GM11168 (cell line): ENCODE data around the gene EFR3B.

ENCODE experiments used
- in situ Hi-C: fragments of 300-500 bp; cut with MboI; formaldehyde crosslinking; loops from one replicate; pipeline ENCODE4 v1.12.0; 2022; ENCODE audit warnings: low sequenced_read_pairs; ENCODE audit not compliant: unreplicated experiment

Gene EFR3B

GRCh38 chr2:25066455-25066854 is 24.6 kb downstream of the EFR3B start:
- in situ Hi-C loops: no loop called here

GRCh38 chr2:25068217-25068616 is 26.3 kb downstream of the EFR3B start:
- in situ Hi-C loops: no loop called here

GRCh38 chr2:25071966-25072365 is 30.1 kb downstream of the EFR3B start:
- in situ Hi-C loops: no loop called here

- in situ Hi-C loops: no loop called here
Measured at GRCh38 chr2:25072606-25073005, 30.7 kb downstream of the EFR3B start.

GRCh38 chr2:25073025-25073424 is 31.1 kb downstream of the EFR3B start:
- in situ Hi-C loops: no loop called here

- in situ Hi-C loops: no loop called here
Measured at GRCh38 chr2:25073914-25074313, 32.0 kb downstream of the EFR3B start.

- in situ Hi-C loops: no loop called here
Measured at GRCh38 chr2:25074826-25075225, 33.0 kb downstream of the EFR3B start.

GRCh38 chr2:25076749-25077148 is 34.9 kb downstream of the EFR3B start:
- in situ Hi-C loops: no loop called here

GRCh38 chr2:25077789-25078169 is 35.9 kb downstream of the EFR3B start:
- in situ Hi-C loops: no loop called here

GRCh38 chr2:25078170-25079049 is 36.5 kb downstream of the EFR3B start:
- in situ Hi-C loops: no loop called here

GRCh38 chr2:25079050-25079635 is 37.3 kb downstream of the EFR3B start:
- in situ Hi-C loops: no loop called here

- in situ Hi-C loops: no loop called here
Measured at GRCh38 chr2:25081237-25081790, 39.4 kb downstream of the EFR3B start.

- in situ Hi-C loops: no loop called here
Measured at GRCh38 chr2:25082002-25082622, 40.2 kb downstream of the EFR3B start.

- in situ Hi-C loops: no loop called here
Measured at GRCh38 chr2:25085761-25086560, 44.1 kb downstream of the EFR3B start.

- in situ Hi-C loops: no loop called here
Measured at GRCh38 chr2:25088817-25089516, 47.1 kb downstream of the EFR3B start.

- in situ Hi-C loops: no loop called here
Measured at GRCh38 chr2:25089605-25090315, 47.9 kb downstream of the EFR3B start.

GRCh38 chr2:25090801-25091200 is 48.9 kb downstream of the EFR3B start:
- in situ Hi-C loops: no loop called here

GRCh38 chr2:25091265-25091664 is 49.4 kb downstream of the EFR3B start:
- in situ Hi-C loops: no loop called here

GRCh38 chr2:25098056-25098455 is 56.2 kb downstream of the EFR3B start:
- in situ Hi-C loops: no loop called here
